Measurements from ENCODE around the gene SLIT1. TPM values are rescaled to one million over a fixed set of nuclear protein-coding genes. Genes with fewer than 3 reads are reported as not detected.

SLIT1 gene
- total RNA-seq, 1 donor from 2014 or later = not detected

DNA sequence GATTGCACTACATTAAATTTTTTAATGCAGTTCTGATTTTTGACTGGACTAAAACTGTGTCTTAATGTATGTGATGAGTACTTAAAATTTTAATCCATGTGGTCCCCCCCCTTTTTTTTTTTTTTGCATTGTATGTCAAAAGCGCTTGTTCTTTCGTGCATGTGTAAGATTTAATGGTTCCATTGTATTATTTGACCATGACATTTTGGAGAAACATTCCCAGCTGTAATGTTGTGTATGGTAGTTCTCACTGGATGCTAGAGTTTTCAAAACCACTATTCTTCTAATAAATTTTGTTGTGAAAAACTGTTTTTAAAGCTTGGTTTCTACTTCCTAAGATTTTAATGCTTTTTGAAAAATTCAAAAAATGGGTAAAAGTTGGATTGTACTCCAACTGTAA lies 221.6 kb downstream of the SLIT1 start:
- Histone ChIP-seq H3K9me3 (no peaks in the 10 kb centered on the region), H3K36me3 (no peaks in the 10 kb centered on the region), H3K4me1 (no peaks in the 10 kb centered on the region), H3K27me3 (no peaks in the 10 kb centered on the region), H3K4me3 (no peak overlapping the region), H3K27ac (no peak overlapping the region)
- no peak for TF ChIP-seq CTCF (IDR thresholded peaks at IDR 0.05)
- no peak for DNase-seq (ENCODE audit: low spot score in 2 of 2)
- intact Hi-C loops (cut with DNase I) = no loop called here

GRCh38 chr10:96960872-96961271 lies 224.9 kb downstream of the SLIT1 start:
- TF ChIP-seq CTCF (IDR thresholded peaks at IDR 0.05) = no peak

GRCh38 chr10:96959733-96960132 lies 226.0 kb downstream of the SLIT1 start:
- TF ChIP-seq CTCF (IDR thresholded peaks at IDR 0.05) = no peak
- H3K27ac ChIP-seq = no peak overlapping the region
- intact Hi-C loops (cut with DNase I) = no loop called here
- H3K36me3 ChIP-seq = peaks cover 7 to 18% of the 10 kb centered on the region in 2 donors
- no peaks in the 10 kb centered on the region for H3K4me1 ChIP-seq
- no peak for DNase-seq (ENCODE audit: low spot score in 2 of 2)
- H3K9me3 ChIP-seq = no peaks in the 10 kb centered on the region
- no peak overlapping the region for H3K4me3 ChIP-seq
- H3K27me3 ChIP-seq = no peaks in the 10 kb centered on the region

More at GRCh38 chr10:96960872-96961271, 224.9 kb downstream of the SLIT1 start:
- no peaks in the 10 kb centered on the region for H3K9me3 ChIP-seq
- no peaks in the 10 kb centered on the region for H3K4me1 ChIP-seq
- H3K4me3 ChIP-seq = no peak overlapping the region
- H3K36me3 ChIP-seq = peaks cover 0 to 6% of the 10 kb centered on the region in 2 donors
- DNase-seq (ENCODE audit: low spot score in 2 of 2) = no peak
- H3K27me3 ChIP-seq = no peaks in the 10 kb centered on the region
- no peak overlapping the region for H3K27ac ChIP-seq
- intact Hi-C loops (cut with DNase I) = no loop called here

- Histone ChIP-seq H3K36me3 (peaks cover 13 to 25% of the 10 kb centered on the region in 2 donors), H3K4me3 (no peak overlapping the region), H3K4me1 (no peaks in the 10 kb centered on the region), H3K27me3 (no peaks in the 10 kb centered on the region), H3K27ac (no peak overlapping the region), H3K9me3 (no peaks in the 10 kb centered on the region)
- no peak for DNase-seq (ENCODE audit: low spot score in 2 of 2)
- intact Hi-C loops (cut with DNase I) = no loop called here
- TF ChIP-seq CTCF (IDR thresholded peaks at IDR 0.05) = no peak
These were observed 227.7 kb downstream of the SLIT1 start for GRCh38 chr10:96958071-96958470.

GRCh38 chr10:96955794-96956193 lies 230.0 kb downstream of the SLIT1 start:
- H3K27ac ChIP-seq = no peak overlapping the region
- no peaks in the 10 kb centered on the region for H3K9me3 ChIP-seq
- no peak overlapping the region for H3K4me3 ChIP-seq
- intact Hi-C loops (cut with DNase I) = no loop called here
- H3K36me3 ChIP-seq = peaks cover 14 to 35% of the 10 kb centered on the region in 2 donors
- TF ChIP-seq CTCF (IDR thresholded peaks at IDR 0.05) = no peak
- H3K4me1 ChIP-seq = no peaks in the 10 kb centered on the region
- H3K27me3 ChIP-seq = no peaks in the 10 kb centered on the region
- DNase-seq (ENCODE audit: low spot score in 2 of 2) = no peak

DNA sequence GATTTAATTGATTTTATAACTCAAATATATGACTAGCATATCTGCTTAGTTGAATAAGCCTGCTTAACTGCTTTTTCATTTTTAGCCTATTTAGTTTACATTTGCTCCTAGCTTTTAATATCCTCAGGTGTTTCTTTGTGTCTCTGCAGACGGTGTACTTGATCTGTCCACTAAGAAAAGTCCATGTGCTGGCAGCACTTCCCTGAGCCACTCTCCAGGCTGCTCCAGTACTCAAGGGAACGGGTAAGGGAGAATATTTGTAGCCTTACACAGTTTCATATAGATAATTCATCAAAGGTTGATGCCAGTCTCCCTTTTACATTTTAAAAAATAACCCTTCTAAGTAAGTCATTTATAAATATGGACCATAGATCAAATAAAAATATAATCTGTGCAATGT lies 233.8 kb downstream of the SLIT1 start:
- Histone ChIP-seq H3K4me1 (no peaks in the 10 kb centered on the region), H3K4me3 (no peak overlapping the region), H3K36me3 (peaks cover 14 to 35% of the 10 kb centered on the region in 2 donors), H3K27me3 (no peaks in the 10 kb centered on the region), H3K9me3 (no peaks in the 10 kb centered on the region), H3K27ac (no peak overlapping the region)
- intact Hi-C loops (cut with DNase I) = no loop called here
- no peak for TF ChIP-seq CTCF (IDR thresholded peaks at IDR 0.05)
- DNase-seq (ENCODE audit: low spot score in 2 of 2) = no peak
